CMK (cell line): ENCODE data around the gene DBNL.
"Not testable (repeated sequence)": the region's sequence is repeated elsewhere in the genome, so short reads cannot be mapped to it uniquely, and the experiment has no call there.

Experiments
- DNase-seq: peaks from one replicate; pipeline ENCODE4 v3.0.0-alpha.2; 2010; ENCODE audit warnings: low read depth

DBNL gene

GRCh38 chr7:44044315-44045225 lies at the start of gene DBNL:
Gene DBNL (plus strand): TSS chr7:44044702. CDS start chr7:44044738, 36 bp downstream.
- peak; percentile 62 for DNase-seq

- DNase-seq, result not testable (repeated sequence)
These were observed 47.0 kb upstream of the DBNL start, which contains the start of gene SPDYE1 for GRCh38 chr7:43997532-43997931. Gene SPDYE1 (plus strand): TSS chr7:43997897. CDS start chr7:43999950, 2,053 bp downstream.

- DNase-seq, result not testable (repeated sequence)
These were observed 32.4 kb upstream of the DBNL start for GRCh38 chr7:44012081-44012480.

GRCh38 chr7:44015090-44015489 lies 29.4 kb upstream of the DBNL start:
- not testable (repeated sequence) for DNase-seq

GRCh38 chr7:44018857-44019807 lies 25.4 kb upstream of the DBNL start:
- peak; percentile 83 for DNase-seq

GRCh38 chr7:44019825-44020224 lies 24.7 kb upstream of the DBNL start:
- not testable (repeated sequence) for DNase-seq

- DNase-seq, result not testable (repeated sequence)
These were observed 22.4 kb upstream of the DBNL start for GRCh38 chr7:44022069-44022468.

GRCh38 chr7:44022796-44023467 lies 21.6 kb upstream of the DBNL start:
- not testable (repeated sequence) for DNase-seq

GRCh38 chr7:44029433-44029832 lies 15.1 kb upstream of the DBNL start:
- DNase-seq, result not testable (repeated sequence)

GRCh38 chr7:44030029-44030428 lies 14.5 kb upstream of the DBNL start:
- DNase-seq, result not testable (repeated sequence)

- DNase-seq, result not testable (repeated sequence)
These were observed 13.2 kb upstream of the DBNL start for GRCh38 chr7:44031319-44031718.

GRCh38 chr7:44032031-44032430 lies 12.5 kb upstream of the DBNL start:
- DNase-seq, result not testable (repeated sequence)

GRCh38 chr7:44033971-44034844 lies 10.3 kb upstream of the DBNL start:
- DNase-seq, result not testable (repeated sequence)

GRCh38 chr7:44036364-44036763 lies 8.1 kb upstream of the DBNL start:
- DNase-seq, result not testable (repeated sequence)

- DNase-seq, result not testable (repeated sequence)
These were observed 6.6 kb upstream of the DBNL start for GRCh38 chr7:44037951-44038350.

- not testable (repeated sequence) for DNase-seq
These were observed 5.9 kb upstream of the DBNL start for GRCh38 chr7:44038553-44038952.

- DNase-seq, result not testable (repeated sequence)
These were observed 5.4 kb upstream of the DBNL start for GRCh38 chr7:44038961-44039558.

- DNase-seq, result not testable (repeated sequence)
These were observed 4.6 kb upstream of the DBNL start for GRCh38 chr7:44039800-44040492.

GRCh38 chr7:44040493-44040891 lies 4.0 kb upstream of the DBNL start:
- not testable (repeated sequence) for DNase-seq

- no peak for DNase-seq
These were observed 2.3 kb upstream of the DBNL start for GRCh38 chr7:44042221-44042620.
